Subcutaneous abdominal adipose tissue (tissue), 5 donors: ENCODE measurements around the gene KCNK6.
A peak's percentile ranks its signal among the peaks of the same experiment; 100 is the strongest.

Experiments
- H3K27ac ChIP-seq: one replicate; pipeline ENCODE4 v1.7.0; 2013; ENCODE audit warnings: low read depth, mild to moderate bottlenecking, inconsistent platforms, low read length, moderate library complexity
- H3K27me3 ChIP-seq, 5 donors: one replicate each; pipeline ENCODE4 v1.7.0; 2013; ENCODE audit warnings: low read length in 5 of 5, inconsistent platforms in 1 of 5; ENCODE audit not compliant: control insufficient read depth in 5 of 5, insufficient read depth in 4 of 5
- H3K36me3 ChIP-seq, 5 donors: one replicate each; pipeline ENCODE4 v1.7.0; 2013; ENCODE audit warnings: low read length in 5 of 5; ENCODE audit not compliant: control insufficient read depth in 5 of 5, insufficient read depth in 5 of 5
- H3K4me1 ChIP-seq, 5 donors: one replicate each; pipeline ENCODE4 v1.7.0; 2013; ENCODE audit warnings: low read length in 5 of 5, mild to moderate bottlenecking in 3 of 5, moderate library complexity in 1 of 5; ENCODE audit not compliant: control insufficient read depth in 5 of 5, insufficient read depth in 5 of 5
- H3K4me3 ChIP-seq, 5 donors: one replicate each; pipeline ENCODE4 v1.7.0; 2013; ENCODE audit warnings: low read length in 5 of 5, low read depth in 1 of 5
- H3K9ac ChIP-seq, 5 donors: one replicate each; pipeline ENCODE4 v1.7.0; 2013; ENCODE audit warnings: low read length in 5 of 5, mild to moderate bottlenecking in 4 of 5, moderate library complexity in 3 of 5
- H3K9me3 ChIP-seq, 5 donors: one replicate each; pipeline ENCODE4 v1.7.0; 2013; ENCODE audit warnings: low read length in 5 of 5; ENCODE audit not compliant: control insufficient read depth in 5 of 5
- donor health status: healthy.
- donor health status: healthy.
- donor health status: healthy.
- donor health status: healthy.
- donor health status: healthy.

Gene KCNK6

DNA sequence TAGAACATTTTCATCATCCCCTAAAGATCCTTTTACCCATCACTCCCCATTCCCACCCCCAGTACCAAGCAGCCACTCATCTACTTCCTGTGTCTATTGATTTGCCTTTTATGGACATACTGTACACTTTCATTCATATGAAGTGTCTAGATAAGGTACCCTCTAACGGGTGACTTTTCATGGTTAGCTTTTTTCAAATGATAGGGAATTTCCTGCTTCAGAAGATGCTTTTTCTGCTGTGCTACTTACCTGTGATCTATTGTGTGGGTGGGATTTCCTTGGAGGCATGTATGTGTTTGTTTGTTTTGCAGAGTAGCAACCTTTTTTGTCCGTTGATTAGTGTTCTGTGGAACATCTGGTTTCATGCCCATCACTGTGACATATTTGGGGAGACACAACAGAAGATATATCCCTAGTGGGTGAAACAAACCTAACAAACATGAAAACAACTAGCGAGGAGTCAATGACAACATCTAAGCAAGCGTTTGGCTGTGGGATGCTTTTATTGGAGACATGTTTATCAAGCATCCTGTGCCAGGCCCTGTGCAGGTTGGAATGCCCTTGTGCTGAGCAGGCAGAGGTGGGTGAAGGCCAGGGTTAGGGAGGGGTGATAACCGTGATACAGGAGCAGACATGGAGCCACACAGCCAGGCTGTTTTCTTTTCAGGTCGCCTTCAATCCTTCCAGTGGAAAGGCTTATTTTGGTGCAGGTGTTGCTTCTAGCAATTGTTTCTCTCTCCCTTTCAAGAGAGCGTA is 37.7 kb upstream of the KCNK6 start:
- no peak overlapping the region for H3K4me3 ChIP-seq
- no peaks in the 10 kb centered on the region for H3K9me3 ChIP-seq
- no peak overlapping the region for H3K27ac ChIP-seq
- H3K36me3 ChIP-seq = no peaks in the 10 kb centered on the region
- no peaks in the 10 kb centered on the region for H3K27me3 ChIP-seq
- peaks cover 9 to 45% (median 33%) of the 10 kb centered on the region in 5 donors for H3K4me1 ChIP-seq
- H3K9ac ChIP-seq = no peak overlapping the region

- Histone ChIP-seq H3K27me3 (no peaks in the 10 kb centered on the region), H3K9me3 (no peaks in the 10 kb centered on the region), H3K4me3 (no peak overlapping the region), H3K27ac (no peak overlapping the region), H3K36me3 (no peaks in the 10 kb centered on the region), H3K4me1 (peaks cover 1 to 36% (median 22%) of the 10 kb centered on the region in 5 donors), H3K9ac (peak overlapping the region in 1 of 5 donors; percentile 48)
Measured at GRCh38 chr19:38283271-38283670, 36.4 kb upstream of the KCNK6 start.

GRCh38 chr19:38284422-38284821 is 35.2 kb upstream of the KCNK6 start:
- Histone ChIP-seq H3K9ac (no peak overlapping the region), H3K27me3 (no peaks in the 10 kb centered on the region), H3K4me3 (no peak overlapping the region), H3K4me1 (peaks cover 0 to 35% (median 19%) of the 10 kb centered on the region in 5 donors), H3K9me3 (no peaks in the 10 kb centered on the region), H3K36me3 (no peaks in the 10 kb centered on the region), H3K27ac (no peak overlapping the region)

DNA sequence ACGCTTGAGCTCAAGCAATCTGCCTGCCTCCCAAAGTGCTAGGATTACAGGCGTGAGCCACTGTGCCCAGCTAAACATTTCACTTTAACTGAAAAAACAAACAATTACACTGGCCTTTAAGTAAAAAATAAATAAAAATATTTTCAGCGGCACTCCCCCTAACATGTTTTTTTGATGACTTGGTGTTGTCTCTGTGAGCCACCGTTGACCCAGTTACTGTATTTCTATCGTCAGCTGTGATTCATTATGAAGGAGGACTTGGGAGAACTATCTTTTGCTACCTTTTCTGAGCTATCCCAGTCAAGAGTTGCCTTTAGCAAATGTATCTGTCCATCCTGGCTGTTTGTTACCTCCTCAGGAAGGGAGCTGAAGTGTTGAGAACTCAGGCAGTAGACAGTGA is 34.1 kb upstream of the KCNK6 start:
- Histone ChIP-seq H3K9me3 (no peaks in the 10 kb centered on the region), H3K4me3 (no peak overlapping the region), H3K27me3 (no peaks in the 10 kb centered on the region), H3K36me3 (no peaks in the 10 kb centered on the region), H3K9ac (peak overlapping the region in 1 of 5 donors; percentile 26), H3K27ac (no peak overlapping the region), H3K4me1 (peaks cover 0 to 30% (median 11%) of the 10 kb centered on the region in 5 donors)

GRCh38 chr19:38287604-38288003 is 32.0 kb upstream of the KCNK6 start:
- Histone ChIP-seq H3K36me3 (peaks cover 0 to 6% (median 0%) of the 10 kb centered on the region in 5 donors), H3K27ac (no peak overlapping the region), H3K9me3 (no peaks in the 10 kb centered on the region), H3K9ac (no peak overlapping the region), H3K4me3 (no peak overlapping the region), H3K4me1 (peaks cover 0 to 30% (median 10%) of the 10 kb centered on the region in 5 donors), H3K27me3 (no peaks in the 10 kb centered on the region)

GRCh38 chr19:38288123-38288855 is 31.4 kb upstream of the KCNK6 start:
- H3K27me3 ChIP-seq = no peaks in the 10 kb centered on the region
- peaks cover 0 to 6% (median 0%) of the 10 kb centered on the region in 5 donors for H3K36me3 ChIP-seq
- no peak overlapping the region for H3K9ac ChIP-seq
- H3K9me3 ChIP-seq = no peaks in the 10 kb centered on the region
- H3K4me1 ChIP-seq = peaks cover 0 to 33% (median 11%) of the 10 kb centered on the region in 5 donors
- no peak overlapping the region for H3K4me3 ChIP-seq
- H3K27ac ChIP-seq = no peak overlapping the region

- Histone ChIP-seq H3K9ac (no peak overlapping the region), H3K36me3 (peaks cover 0 to 6% (median 0%) of the 10 kb centered on the region in 5 donors), H3K27ac (no peak overlapping the region), H3K4me3 (no peak overlapping the region), H3K27me3 (no peaks in the 10 kb centered on the region), H3K4me1 (peaks cover 0 to 25% (median 12%) of the 10 kb centered on the region in 5 donors), H3K9me3 (no peaks in the 10 kb centered on the region)
Measured at GRCh38 chr19:38289955-38290354, 29.7 kb upstream of the KCNK6 start.

DNA sequence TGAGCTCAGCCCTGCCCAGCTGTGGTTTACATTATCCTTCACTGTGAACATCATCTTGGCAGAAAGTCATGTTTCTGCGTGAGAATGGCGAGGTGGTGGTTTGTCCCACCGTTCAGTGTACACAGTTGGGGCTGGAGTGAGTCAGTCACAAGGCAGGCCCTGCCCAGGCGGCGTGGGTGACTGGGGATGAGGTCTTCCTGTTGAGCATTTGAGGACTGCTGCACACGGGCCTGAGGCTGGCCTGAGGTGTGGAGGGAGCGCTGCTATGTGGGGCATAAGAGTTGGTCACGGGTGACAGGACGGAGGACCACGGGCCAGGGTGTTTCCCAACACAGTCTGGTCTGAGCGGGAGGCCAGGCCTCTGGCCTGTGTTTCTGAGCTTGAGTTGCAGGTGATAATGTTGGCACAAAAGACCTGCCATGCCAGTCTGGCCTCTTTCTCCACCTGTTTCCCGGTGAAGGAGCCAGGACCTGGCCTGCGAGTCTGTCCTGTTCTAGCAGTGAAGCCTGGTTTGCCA is 29.0 kb upstream of the KCNK6 start:
- no peaks in the 10 kb centered on the region for H3K27me3 ChIP-seq
- H3K36me3 ChIP-seq = peaks cover 0 to 6% (median 0%) of the 10 kb centered on the region in 5 donors
- H3K4me3 ChIP-seq = no peak overlapping the region
- H3K9ac ChIP-seq = no peak overlapping the region
- H3K4me1 ChIP-seq = peaks cover 0 to 18% (median 10%) of the 10 kb centered on the region in 5 donors
- H3K27ac ChIP-seq = no peak overlapping the region
- H3K9me3 ChIP-seq = no peaks in the 10 kb centered on the region

- Histone ChIP-seq H3K9ac (no peak overlapping the region), H3K4me3 (no peak overlapping the region), H3K4me1 (peaks cover 0 to 16% (median 5%) of the 10 kb centered on the region in 5 donors), H3K9me3 (no peaks in the 10 kb centered on the region), H3K27me3 (no peaks in the 10 kb centered on the region), H3K27ac (no peak overlapping the region), H3K36me3 (peaks cover 0 to 6% (median 0%) of the 10 kb centered on the region in 5 donors)
Measured at GRCh38 chr19:38291855-38292254, 27.8 kb upstream of the KCNK6 start.

DNA sequence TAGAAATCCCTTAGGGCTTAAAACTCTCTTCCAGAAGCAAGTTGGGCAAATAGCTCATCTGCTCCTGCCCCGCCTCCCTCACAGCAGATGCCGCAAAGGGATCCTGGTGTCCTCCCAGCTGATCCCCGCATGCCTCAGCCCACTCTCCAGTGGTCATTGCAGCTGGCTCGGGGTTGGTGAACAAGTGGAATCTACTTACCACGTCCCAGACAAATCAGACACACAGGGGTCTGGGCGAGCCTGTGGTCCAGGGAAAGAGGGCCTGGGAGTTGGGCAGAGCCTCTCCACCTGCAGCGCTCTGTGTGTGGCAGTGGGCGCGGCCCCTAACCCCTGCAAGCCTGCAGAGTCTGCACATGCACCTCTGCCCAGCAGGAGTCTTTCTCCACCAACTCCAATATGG is 26.4 kb upstream of the KCNK6 start:
- H3K36me3 ChIP-seq = peaks cover 0 to 6% (median 0%) of the 10 kb centered on the region in 5 donors
- H3K27ac ChIP-seq = no peak overlapping the region
- H3K9ac ChIP-seq = no peak overlapping the region

More for the DNA sequence above, 26.4 kb upstream of the KCNK6 start:
- H3K4me1 ChIP-seq = peaks cover 0 to 16% (median 5%) of the 10 kb centered on the region in 5 donors
- no peaks in the 10 kb centered on the region for H3K9me3 ChIP-seq
- H3K27me3 ChIP-seq = no peaks in the 10 kb centered on the region
- H3K4me3 ChIP-seq = no peak overlapping the region
